Small intestine (tissue), 7 donors: Measurements from ENCODE around the gene EPHB6. TPM values are rescaled to one million over a fixed set of nuclear protein-coding genes. Genes with fewer than 3 reads are reported as not detected.

Source experiments
- DNase-seq, 2 donors: peaks; one replicate each; pipeline versions ENCODE4 v3.0.0 to v3.0.0-alpha.2; 2013
- FAIRE-seq: peaks from 2 replicates; lab custom pipeline; 2012; peaks lifted over from hg19 to GRCh38; lab: Jason Lieb, UNC
- H3K27ac ChIP-seq, 3 donors: one replicate each; pipeline ENCODE4 v1.5.1; 2013; ENCODE audit warnings: low read length in 2 of 3, mild to moderate bottlenecking in 2 of 3, control low read depth in 1 of 3, inconsistent platforms in 1 of 3, low read depth in 1 of 3, moderate library complexity in 1 of 3
- H3K27me3 ChIP-seq, 3 donors: one replicate each; pipeline ENCODE4 v1.6.1; 2013; ENCODE audit warnings: low read length in 3 of 3, inconsistent platforms in 1 of 3; ENCODE audit not compliant: control insufficient read depth in 3 of 3, insufficient read depth in 3 of 3
- H3K36me3 ChIP-seq, 3 donors: one replicate each; pipeline ENCODE4 v1.6.1; 2013; ENCODE audit warnings: low read length in 3 of 3, inconsistent platforms in 1 of 3, low read depth in 1 of 3, mild to moderate bottlenecking in 1 of 3, moderate library complexity in 1 of 3; ENCODE audit not compliant: control insufficient read depth in 3 of 3, insufficient read depth in 2 of 3
- H3K4me1 ChIP-seq, 3 donors: one replicate each; pipeline ENCODE4 v1.6.1; 2013; ENCODE audit warnings: low read length in 2 of 3, inconsistent platforms in 1 of 3, low read depth in 1 of 3, mild to moderate bottlenecking in 1 of 3, moderate library complexity in 1 of 3; ENCODE audit not compliant: control insufficient read depth in 3 of 3, insufficient read depth in 2 of 3
- H3K4me3 ChIP-seq, 3 donors: one replicate each; pipeline ENCODE4 v1.5.1; 2013; ENCODE audit warnings: low read length in 3 of 3, control low read depth in 1 of 3, inconsistent platforms in 1 of 3, low read depth in 1 of 3, mild to moderate bottlenecking in 1 of 3, moderate library complexity in 1 of 3
- H3K9me3 ChIP-seq, 2 donors: one replicate each; pipeline ENCODE4 v1.6.1; 2013; ENCODE audit warnings: low read depth in 1 of 2, low read length in 1 of 2; ENCODE audit not compliant: control insufficient read depth in 2 of 2, insufficient read depth in 1 of 2
- WGBS, 3 donors: extraction: QIAGEN DNeasy Blood & Tissue Kit; methylation state at CpG; one replicate each; pipeline ENCODE4 v1.1.7; 2013; 5-methylcytosine and 5-hydroxymethylcytosine counted together
- polyA plus RNA-seq, 4 donors: library from polyadenylated mRNA; stranded (reverse) in 3 of 4; unstranded in 1 of 4; fragments of 200-250 nt in 3 of 4; fragments of 120-200 nt in 1 of 4; gene quantifications; one replicate each; pipeline versions ENCODE4 v1.2.1 to v1.2.3, GENCODE V29; 2013
- donor health status: healthy with polysubstance abuse.
- donor health status: control.
- donor health status: control.
- donor health status: Bipolar disorder and iron deficiency.
- donor health status: healthy.

The EPHB6 gene
- polyA plus RNA-seq, 4 donors = 1.7 to 26.2 (median 11.8) TPM

DNA sequence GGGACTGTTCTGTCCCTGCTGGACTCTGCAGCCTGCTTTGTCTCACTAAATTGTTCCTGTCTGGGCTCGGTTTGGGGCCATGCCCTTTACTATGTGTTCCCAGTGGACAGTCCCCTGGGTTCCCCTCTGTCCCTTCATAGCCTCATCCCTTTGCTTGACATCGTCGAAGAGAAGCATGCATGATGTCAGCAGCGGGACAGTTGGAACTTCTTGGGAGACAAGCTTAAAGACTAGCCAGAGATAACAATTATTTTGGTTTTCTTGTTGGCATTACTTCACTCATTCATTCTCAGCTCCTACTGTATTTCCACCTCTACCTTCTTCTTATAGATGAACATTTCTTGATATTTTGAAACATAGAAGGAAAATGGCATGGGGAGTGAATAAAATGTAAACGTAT is 2.7 kb downstream of the EPHB6 start:
- H3K36me3 ChIP-seq = no peaks in the 10 kb centered on the region
- DNase-seq (no peak), FAIRE-seq (no peak)
- H3K27ac ChIP-seq = no peak overlapping the region
- H3K9me3 ChIP-seq = no peaks in the 10 kb centered on the region
- H3K4me3 ChIP-seq = no peak overlapping the region
- no peaks in the 10 kb centered on the region for H3K4me1 ChIP-seq
- 83 to 85% (median 84%) methylated on average over 5 of the region's 5 CpGs for WGBS, 3 donors
- H3K27me3 ChIP-seq = peaks cover 0 to 10% (median 0%) of the 10 kb centered on the region in 3 donors

- Histone ChIP-seq H3K9me3 (no peaks in the 10 kb centered on the region), H3K27ac (no peak overlapping the region), H3K27me3 (peaks cover 0 to 9% (median 0%) of the 10 kb centered on the region in 3 donors), H3K4me1 (no peaks in the 10 kb centered on the region), H3K4me3 (no peak overlapping the region), H3K36me3 (peaks cover 0 to 4% (median 0%) of the 10 kb centered on the region in 3 donors)
- no peak for DNase-seq
- FAIRE-seq = no peak
These were observed 4.5 kb downstream of the EPHB6 start for GRCh38 chr7:142859411-142859810.

- Histone ChIP-seq H3K27ac (no peak overlapping the region), H3K36me3 (peaks cover 0 to 4% (median 0%) of the 10 kb centered on the region in 3 donors), H3K27me3 (peaks cover 0 to 7% (median 0%) of the 10 kb centered on the region in 3 donors), H3K9me3 (no peaks in the 10 kb centered on the region), H3K4me3 (no peak overlapping the region), H3K4me1 (no peaks in the 10 kb centered on the region)
- WGBS, 3 donors = 38 to 47% (median 44%) methylated on average over 5 of the region's 5 CpGs
- DNase-seq (no peak), FAIRE-seq (no peak)
These were observed 5.0 kb downstream of the EPHB6 start for GRCh38 chr7:142859829-142860228.

- no peaks in the 10 kb centered on the region for H3K9me3 ChIP-seq
- WGBS, 3 donors = 46 to 71% (median 64%) methylated on average over 3 of the region's 3 CpGs
- H3K4me3 ChIP-seq = no peak overlapping the region
- H3K36me3 ChIP-seq = peaks cover 0 to 4% (median 0%) of the 10 kb centered on the region in 3 donors
- FAIRE-seq = no peak
- no peaks in the 10 kb centered on the region for H3K27me3 ChIP-seq
- no peaks in the 10 kb centered on the region for H3K4me1 ChIP-seq
- DNase-seq = no peak
- H3K27ac ChIP-seq = no peak overlapping the region
These were observed 6.1 kb downstream of the EPHB6 start for GRCh38 chr7:142860968-142861367.

DNA sequence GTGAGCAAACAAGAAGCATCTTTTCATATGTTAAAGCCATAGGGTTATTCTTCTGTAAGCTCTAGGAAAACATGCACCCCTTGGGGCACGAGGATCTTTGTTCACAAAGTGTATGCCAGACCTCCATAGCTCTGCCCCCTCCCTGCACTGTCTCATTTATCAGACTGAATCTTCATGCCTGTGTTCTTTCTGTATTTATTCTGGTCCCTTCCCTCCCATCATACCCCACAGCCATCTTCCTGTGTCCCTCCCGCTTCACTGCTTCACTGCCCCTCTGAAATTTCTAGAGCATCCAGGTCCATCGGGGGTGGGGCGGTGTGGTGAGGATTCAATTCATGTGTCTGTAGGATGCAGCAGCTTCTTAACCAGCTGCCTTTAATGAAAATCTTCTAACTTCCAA is 7.5 kb downstream of the EPHB6 start:
- DNase-seq (no peak), FAIRE-seq (no peak)
- H3K36me3 ChIP-seq = peaks cover 0 to 4% (median 0%) of the 10 kb centered on the region in 3 donors
- H3K4me3 ChIP-seq = no peak overlapping the region
- H3K27me3 ChIP-seq = no peaks in the 10 kb centered on the region
- 87 to 97% (median 96%) methylated on average over 4 of the region's 4 CpGs for WGBS, 3 donors
- no peaks in the 10 kb centered on the region for H3K9me3 ChIP-seq
- peaks cover 0 to 2% (median 0%) of the 10 kb centered on the region in 3 donors for H3K4me1 ChIP-seq
- H3K27ac ChIP-seq = no peak overlapping the region

- Histone ChIP-seq H3K36me3 (peaks cover 0 to 4% (median 0%) of the 10 kb centered on the region in 3 donors), H3K4me3 (no peak overlapping the region), H3K9me3 (no peaks in the 10 kb centered on the region), H3K4me1 (peaks cover 0 to 2% (median 0%) of the 10 kb centered on the region in 3 donors), H3K27ac (no peak overlapping the region), H3K27me3 (no peaks in the 10 kb centered on the region)
- no peak for DNase-seq
- WGBS, 3 donors = 87 to 91% (median 89%) methylated on average over 7 of the region's 7 CpGs
- FAIRE-seq = no peak
These were observed 8.0 kb downstream of the EPHB6 start for GRCh38 chr7:142862786-142863400.

DNA sequence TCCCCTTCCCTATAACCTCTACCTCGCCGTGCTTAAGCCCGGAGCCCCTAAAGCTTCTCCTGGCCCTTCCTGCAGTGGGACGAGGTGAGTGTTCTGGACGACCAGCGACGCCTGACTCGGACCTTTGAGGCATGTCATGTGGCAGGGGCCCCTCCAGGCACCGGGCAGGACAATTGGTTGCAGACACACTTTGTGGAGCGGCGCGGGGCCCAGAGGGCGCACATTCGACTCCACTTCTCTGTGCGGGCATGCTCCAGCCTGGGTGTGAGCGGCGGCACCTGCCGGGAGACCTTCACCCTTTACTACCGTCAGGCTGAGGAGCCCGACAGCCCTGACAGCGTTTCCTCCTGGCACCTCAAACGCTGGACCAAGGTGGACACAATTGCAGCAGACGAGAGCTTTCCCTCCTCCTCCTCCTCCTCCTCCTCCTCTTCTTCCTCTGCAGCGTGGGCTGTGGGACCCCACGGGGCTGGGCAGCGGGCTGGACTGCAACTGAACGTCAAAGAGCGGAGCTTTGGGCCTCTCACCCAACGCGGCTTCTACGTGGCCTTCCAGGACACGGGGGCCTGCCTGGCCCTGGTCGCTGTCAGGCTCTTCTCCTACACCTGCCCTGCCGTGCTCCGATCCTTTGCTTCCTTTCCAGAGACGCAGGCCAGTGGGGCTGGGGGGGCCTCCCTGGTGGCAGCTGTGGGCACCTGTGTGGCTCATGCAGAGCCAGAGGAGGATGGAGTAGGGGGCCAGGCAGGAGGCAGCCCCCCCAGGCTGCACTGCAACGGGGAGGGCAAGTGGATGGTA is 9.2 kb downstream of the EPHB6 start:
- Histone ChIP-seq H3K27ac (no peak overlapping the region), H3K4me3 (no peak overlapping the region), H3K27me3 (no peaks in the 10 kb centered on the region), H3K4me1 (peaks cover 0 to 2% (median 0%) of the 10 kb centered on the region in 3 donors), H3K36me3 (peaks cover 0 to 4% (median 0%) of the 10 kb centered on the region in 3 donors), H3K9me3 (no peaks in the 10 kb centered on the region)
- DNase-seq = no peak
- 85 to 92% (median 89%) methylated on average over 36 to 37 of the region's 37 CpGs for WGBS, 3 donors
- FAIRE-seq = no peak

DNA sequence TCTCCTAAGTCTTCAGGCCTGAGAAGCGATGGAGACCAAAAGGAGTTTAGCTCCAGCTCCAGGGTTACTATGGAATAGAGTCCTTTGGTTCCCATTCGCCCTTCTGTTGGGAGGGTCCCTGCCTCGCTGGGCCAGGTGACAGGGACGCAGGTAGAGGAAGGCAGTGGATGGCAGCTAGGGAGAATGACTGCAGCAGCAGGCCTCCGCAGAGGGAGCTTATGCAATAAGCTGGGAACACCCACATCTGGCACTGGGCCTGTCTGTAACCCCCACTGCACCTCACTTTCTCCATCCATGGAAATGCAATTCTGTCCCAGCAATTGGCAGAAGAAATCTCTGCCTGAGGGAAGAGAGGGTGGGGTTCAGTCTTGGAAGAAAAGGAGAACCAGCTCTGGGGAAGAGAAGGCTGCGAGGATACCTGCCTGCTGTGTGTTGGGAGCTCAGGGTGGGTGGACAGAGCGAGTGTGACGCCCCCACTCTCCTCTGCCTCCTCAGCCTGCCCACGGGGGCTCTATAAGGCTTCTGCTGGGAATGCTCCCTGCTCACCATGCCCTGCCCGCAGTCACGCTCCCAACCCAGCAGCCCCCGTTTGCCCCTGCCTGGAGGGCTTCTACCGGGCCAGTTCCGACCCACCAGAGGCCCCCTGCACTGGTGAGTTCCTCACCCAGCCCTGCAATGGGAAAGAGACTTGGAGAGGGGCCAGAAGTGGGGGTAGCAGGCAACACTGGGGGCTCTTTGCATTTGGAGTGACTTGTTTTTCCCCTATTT is 10.3 kb downstream of the EPHB6 start:
- WGBS, 3 donors = 81 to 88% (median 83%) methylated on average over 14 of the region's 14 CpGs
- FAIRE-seq = no peak
- H3K36me3 ChIP-seq = peaks cover 0 to 6% (median 0%) of the 10 kb centered on the region in 3 donors

More for the DNA sequence above, 10.3 kb downstream of the EPHB6 start:
- H3K9me3 ChIP-seq = no peaks in the 10 kb centered on the region
- no peak for DNase-seq
- no peaks in the 10 kb centered on the region for H3K27me3 ChIP-seq
- H3K4me1 ChIP-seq = peaks cover 0 to 2% (median 0%) of the 10 kb centered on the region in 3 donors
- no peak overlapping the region for H3K4me3 ChIP-seq
- H3K27ac ChIP-seq = no peak overlapping the region
